Measurements from ENCODE around the gene ABCC8.

Gene ABCC8

GRCh38 chr11:17471501-17471900, 5.1 kb downstream of the ABCC8 start:
- WGBS: 90% methylated on average over 3 of the region's 3 CpGs
- peaks cover 38% of the 10 kb centered on the region for H3K27me3 ChIP-seq (ENCODE audit: insufficient read depth, low read length)
- H3K4me1 ChIP-seq (ENCODE audit: insufficient read depth, low read length): peaks cover 4% of the 10 kb centered on the region; the same call in 1 of the 2 replicates
- no peaks in the 10 kb centered on the region for H3K36me3 ChIP-seq (ENCODE audit: insufficient read depth, low read length)
- no peak overlapping the region for H3K4me3 ChIP-seq (ENCODE audit: low read length)
- no peaks in the 10 kb centered on the region for H3K9me3 ChIP-seq (ENCODE audit: insufficient read depth, low read depth, low read length)
- no peak overlapping the region for H3K9ac ChIP-seq (ENCODE audit: low read depth, low read length)
- H3K27ac ChIP-seq (ENCODE audit: low read depth, low read length): no peak overlapping the region

- no peak overlapping the region for H3K27ac ChIP-seq (ENCODE audit: low read depth, low read length)
- 92% methylated on average over 6 of the region's 6 CpGs for WGBS
- H3K9ac ChIP-seq (ENCODE audit: low read depth, low read length): no peak overlapping the region
These were observed 6.6 kb downstream of the ABCC8 start for GRCh38 chr11:17469998-17470397.

GRCh38 chr11:17468122-17468521, 8.5 kb downstream of the ABCC8 start:
- H3K36me3 ChIP-seq (ENCODE audit: insufficient read depth, low read length): no peaks in the 10 kb centered on the region
- no peak overlapping the region for H3K4me3 ChIP-seq (ENCODE audit: low read length)
- H3K27ac ChIP-seq (ENCODE audit: low read depth, low read length): no peak overlapping the region
- no peaks in the 10 kb centered on the region for H3K4me1 ChIP-seq (ENCODE audit: insufficient read depth, low read length)
- H3K9ac ChIP-seq (ENCODE audit: low read depth, low read length): no peak overlapping the region
- 95% methylated on average over 4 of the region's 4 CpGs for WGBS
- no peaks in the 10 kb centered on the region for H3K9me3 ChIP-seq (ENCODE audit: insufficient read depth, low read depth, low read length)
- H3K27me3 ChIP-seq (ENCODE audit: insufficient read depth, low read length): peaks cover 7% of the 10 kb centered on the region

More at GRCh38 chr11:17469998-17470397, 6.6 kb downstream of the ABCC8 start:
- Histone ChIP-seq H3K4me1 (ENCODE audit: insufficient read depth, low read length) (no peaks in the 10 kb centered on the region), H3K27me3 (ENCODE audit: insufficient read depth, low read length) (peaks cover 23% of the 10 kb centered on the region), H3K4me3 (ENCODE audit: low read length) (no peak overlapping the region), H3K36me3 (ENCODE audit: insufficient read depth, low read length) (no peaks in the 10 kb centered on the region), H3K9me3 (ENCODE audit: insufficient read depth, low read depth, low read length) (no peaks in the 10 kb centered on the region)

DNA sequence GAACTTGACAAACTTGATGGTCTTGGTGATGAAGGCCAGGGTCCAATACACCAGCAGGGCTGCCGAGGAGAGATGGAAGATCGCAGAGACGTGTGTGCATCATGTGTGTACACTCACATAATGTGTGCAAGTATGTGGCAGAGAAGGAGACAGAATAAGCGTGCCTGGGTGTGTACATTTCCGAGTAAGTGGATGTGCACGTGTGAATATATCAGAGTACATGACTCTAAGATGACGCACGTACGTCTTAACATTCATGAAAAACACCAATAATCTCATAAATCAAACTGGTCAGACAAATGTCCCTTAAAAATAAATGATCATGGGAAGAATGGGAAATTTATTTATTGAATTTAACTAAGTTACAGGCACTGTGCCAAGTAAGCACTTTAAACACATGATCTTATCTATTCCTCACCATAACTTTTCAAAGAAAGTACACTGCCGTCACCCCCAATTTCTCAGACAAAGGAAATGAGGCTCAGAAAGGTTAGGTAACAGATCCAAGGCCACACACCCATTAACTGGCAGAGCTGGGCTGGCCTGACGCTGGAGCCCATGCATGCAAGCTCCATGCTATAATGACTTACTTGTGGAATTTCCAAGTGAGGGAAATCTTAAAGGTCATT, 13.0 kb downstream of the ABCC8 start:
- WGBS: 95% methylated on average over 8 of the region's 11 CpGs
- H3K36me3 ChIP-seq (ENCODE audit: insufficient read depth, low read length): no peaks in the 10 kb centered on the region
- H3K4me1 ChIP-seq (ENCODE audit: insufficient read depth, low read length): no peaks in the 10 kb centered on the region; the same call in 1 of the 2 replicates
- no peak overlapping the region for H3K4me3 ChIP-seq (ENCODE audit: low read length)
- no peak overlapping the region for H3K9ac ChIP-seq (ENCODE audit: low read depth, low read length)
- no peaks in the 10 kb centered on the region for H3K9me3 ChIP-seq (ENCODE audit: insufficient read depth, low read depth, low read length)
- no peak overlapping the region for H3K27ac ChIP-seq (ENCODE audit: low read depth, low read length)
- no peaks in the 10 kb centered on the region; the same call in 1 of the 2 replicates for H3K27me3 ChIP-seq (ENCODE audit: insufficient read depth, low read length)

- Histone ChIP-seq H3K27me3 (ENCODE audit: insufficient read depth, low read length) (no peaks in the 10 kb centered on the region; the same call in 1 of the 2 replicates), H3K9ac (ENCODE audit: low read depth, low read length) (no peak overlapping the region), H3K36me3 (ENCODE audit: insufficient read depth, low read length) (no peaks in the 10 kb centered on the region), H3K4me3 (ENCODE audit: low read length) (no peak overlapping the region), H3K4me1 (ENCODE audit: insufficient read depth, low read length) (peaks cover 5% of the 10 kb centered on the region), H3K27ac (ENCODE audit: low read depth, low read length) (no peak overlapping the region), H3K9me3 (ENCODE audit: insufficient read depth, low read depth, low read length) (no peaks in the 10 kb centered on the region)
- 79% methylated on average over 11 of the region's 13 CpGs for WGBS
These were observed 13.7 kb downstream of the ABCC8 start for GRCh38 chr11:17462940-17463339.

- H3K36me3 ChIP-seq (ENCODE audit: insufficient read depth, low read length): no peaks in the 10 kb centered on the region
- no peaks in the 10 kb centered on the region; the same call in 1 of the 2 replicates for H3K27me3 ChIP-seq (ENCODE audit: insufficient read depth, low read length)
- no peak overlapping the region for H3K27ac ChIP-seq (ENCODE audit: low read depth, low read length)
- H3K9ac ChIP-seq (ENCODE audit: low read depth, low read length): no peak overlapping the region
- WGBS: 96% methylated on average over 12 of the region's 12 CpGs
- peaks cover 15% of the 10 kb centered on the region for H3K4me1 ChIP-seq (ENCODE audit: insufficient read depth, low read length)
- H3K4me3 ChIP-seq (ENCODE audit: low read length): no peak overlapping the region
- H3K9me3 ChIP-seq (ENCODE audit: insufficient read depth, low read depth, low read length): no peaks in the 10 kb centered on the region
These were observed 16.2 kb downstream of the ABCC8 start for GRCh38 chr11:17460406-17460805.

DNA sequence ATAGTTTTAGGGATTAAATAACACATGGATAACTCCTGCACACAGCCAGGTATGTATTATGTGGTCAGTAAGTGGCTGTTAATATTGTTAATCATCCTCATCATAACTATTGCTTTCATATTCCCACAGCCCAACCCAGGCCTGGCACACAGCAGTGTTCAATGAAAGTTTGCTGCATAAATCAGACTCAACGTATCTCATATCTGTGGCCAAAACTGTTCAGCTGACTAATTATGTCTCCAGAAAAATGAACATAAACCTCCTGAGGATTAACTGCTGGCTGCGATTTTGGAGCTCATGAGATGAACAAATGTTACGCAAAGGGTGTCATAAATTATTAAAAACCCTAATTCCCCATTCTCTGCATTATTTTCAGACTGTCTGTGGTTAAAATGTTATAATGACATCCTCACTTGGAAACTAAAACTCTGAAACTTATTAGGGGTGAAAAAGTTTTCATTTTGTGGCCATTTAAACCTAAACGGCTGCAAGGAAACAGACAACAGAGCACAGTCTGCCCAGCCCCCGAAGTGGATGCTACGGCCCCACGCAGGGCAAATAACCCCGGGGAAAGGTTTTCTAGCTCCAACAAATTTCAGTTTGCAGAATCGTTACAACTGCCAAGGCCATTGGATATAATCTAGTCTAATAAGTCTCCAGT, 17.3 kb downstream of the ABCC8 start:
- 86% methylated on average over 9 of the region's 9 CpGs for WGBS
- Histone ChIP-seq H3K27ac (ENCODE audit: low read depth, low read length) (no peak overlapping the region), H3K27me3 (ENCODE audit: insufficient read depth, low read length) (no peaks in the 10 kb centered on the region), H3K36me3 (ENCODE audit: insufficient read depth, low read length) (no peaks in the 10 kb centered on the region), H3K4me3 (ENCODE audit: low read length) (no peak overlapping the region), H3K4me1 (ENCODE audit: insufficient read depth, low read length) (peaks cover 15% of the 10 kb centered on the region), H3K9ac (ENCODE audit: low read depth, low read length) (no peak overlapping the region), H3K9me3 (ENCODE audit: insufficient read depth, low read depth, low read length) (no peaks in the 10 kb centered on the region)

GRCh38 chr11:17458268-17458667, 18.4 kb downstream of the ABCC8 start:
- Histone ChIP-seq H3K36me3 (ENCODE audit: insufficient read depth, low read length) (no peaks in the 10 kb centered on the region), H3K4me1 (ENCODE audit: insufficient read depth, low read length) (peaks cover 15% of the 10 kb centered on the region), H3K9me3 (ENCODE audit: insufficient read depth, low read depth, low read length) (no peaks in the 10 kb centered on the region), H3K27me3 (ENCODE audit: insufficient read depth, low read length) (no peaks in the 10 kb centered on the region), H3K27ac (ENCODE audit: low read depth, low read length) (no peak overlapping the region), H3K9ac (ENCODE audit: low read depth, low read length) (no peak overlapping the region), H3K4me3 (ENCODE audit: low read length) (no peak overlapping the region)
- 83% methylated on average over 8 of the region's 8 CpGs for WGBS

DNA sequence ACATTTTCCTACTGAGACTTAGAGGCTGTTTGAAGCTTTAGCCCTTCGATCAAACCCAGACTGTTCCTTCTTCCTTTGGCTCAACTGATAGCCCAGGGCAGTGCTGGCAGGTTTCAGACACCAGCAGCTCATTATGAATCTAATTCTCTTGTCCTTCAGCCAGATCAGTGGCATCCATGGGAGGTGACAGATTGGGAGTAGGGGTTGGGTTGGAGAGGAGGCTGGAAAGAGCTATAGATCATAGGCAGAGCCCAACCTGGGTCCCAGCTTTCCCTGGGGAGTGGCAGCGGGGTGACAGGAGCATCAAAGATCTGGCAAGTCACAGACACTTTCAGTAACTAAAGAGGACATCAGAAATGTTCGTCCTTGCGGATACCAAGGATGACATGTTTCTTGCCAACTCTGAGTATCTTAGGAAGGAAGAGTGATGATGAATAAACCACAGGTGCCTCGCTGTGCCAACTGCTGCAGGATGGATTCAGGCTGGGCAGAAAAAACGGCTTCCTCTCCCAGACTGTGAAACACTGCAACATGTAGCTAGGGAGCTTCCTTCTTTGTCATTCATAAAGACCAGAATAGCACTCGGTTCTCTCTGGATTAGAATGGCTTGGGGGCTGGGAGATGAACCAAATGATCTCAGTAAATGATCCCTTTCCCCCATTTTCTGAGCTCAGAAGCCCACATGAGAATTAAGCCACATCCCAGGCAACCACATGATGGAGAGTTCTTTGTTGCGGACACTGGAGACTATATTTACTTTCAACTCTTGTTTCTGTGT, 19.1 kb downstream of the ABCC8 start:
- no peaks in the 10 kb centered on the region for H3K9me3 ChIP-seq (ENCODE audit: insufficient read depth, low read depth, low read length)
- peaks cover 15% of the 10 kb centered on the region for H3K4me1 ChIP-seq (ENCODE audit: insufficient read depth, low read length)
- H3K27me3 ChIP-seq (ENCODE audit: insufficient read depth, low read length): no peaks in the 10 kb centered on the region
- H3K27ac ChIP-seq (ENCODE audit: low read depth, low read length): no peak overlapping the region
- 70% methylated on average over 8 of the region's 8 CpGs for WGBS
- no peak overlapping the region for H3K4me3 ChIP-seq (ENCODE audit: low read length)
- no peak overlapping the region for H3K9ac ChIP-seq (ENCODE audit: low read depth, low read length)
- no peaks in the 10 kb centered on the region for H3K36me3 ChIP-seq (ENCODE audit: insufficient read depth, low read length)

- WGBS: 99% methylated on average over 2 of the region's 2 CpGs
- Histone ChIP-seq H3K9ac (ENCODE audit: low read depth, low read length) (no peak overlapping the region), H3K4me1 (ENCODE audit: insufficient read depth, low read length) (peaks cover 7% of the 10 kb centered on the region; the same call in 1 of the 2 replicates), H3K36me3 (ENCODE audit: insufficient read depth, low read length) (no peaks in the 10 kb centered on the region), H3K27ac (ENCODE audit: low read depth, low read length) (no peak overlapping the region), H3K27me3 (ENCODE audit: insufficient read depth, low read length) (no peaks in the 10 kb centered on the region), H3K4me3 (ENCODE audit: low read length) (no peak overlapping the region), H3K9me3 (ENCODE audit: insufficient read depth, low read depth, low read length) (no peaks in the 10 kb centered on the region)
These were observed 24.0 kb downstream of the ABCC8 start for GRCh38 chr11:17452668-17453067.

- no peak overlapping the region for H3K4me3 ChIP-seq (ENCODE audit: low read length)
- 91% methylated on average over 8 of the region's 8 CpGs for WGBS
- no peaks in the 10 kb centered on the region for H3K9me3 ChIP-seq (ENCODE audit: insufficient read depth, low read depth, low read length)
- no peak overlapping the region for H3K9ac ChIP-seq (ENCODE audit: low read depth, low read length)
- no peaks in the 10 kb centered on the region for H3K27me3 ChIP-seq (ENCODE audit: insufficient read depth, low read length)
- no peak overlapping the region for H3K27ac ChIP-seq (ENCODE audit: low read depth, low read length)
- no peaks in the 10 kb centered on the region for H3K4me1 ChIP-seq (ENCODE audit: insufficient read depth, low read length)
- H3K36me3 ChIP-seq (ENCODE audit: insufficient read depth, low read length): no peaks in the 10 kb centered on the region
These were observed 27.5 kb downstream of the ABCC8 start for GRCh38 chr11:17449158-17449557.
